SJSA1 (cell line): ENCODE results near the gene SH3YL1. TPM values are rescaled to one million over a fixed set of nuclear protein-coding genes. Genes with fewer than 3 reads are reported as not detected.

Experiments used
- DNase-seq, 2 experiments: peaks; one replicate each; pipeline ENCODE4 v3.0.0-alpha.2; 2015 to 2020; ENCODE audit warnings: low spot score in 2 of 2, low read depth in 1 of 2
- H3K27ac ChIP-seq: fragments of 250-450 bp; sonication (Bioruptor Pico); 2 replicates; pipeline ENCODE4 v1.5.1; 2020; ENCODE audit warnings: mild to moderate bottlenecking, moderate library complexity
- H3K27me3 ChIP-seq: fragments of 250-450 bp; sonication (Bioruptor Pico); replicated peaks from 2 replicates; pipeline ENCODE4 v1.5.1; 2020; ENCODE audit warnings: mild to moderate bottlenecking, moderate library complexity
- H3K36me3 ChIP-seq: fragments of 250-450 bp; sonication (Bioruptor Pico); 2 replicates; pipeline ENCODE4 v1.5.1; 2020; ENCODE audit warnings: mild to moderate bottlenecking
- H3K4me1 ChIP-seq: fragments of 250-450 bp; sonication (Bioruptor Pico); replicated peaks from 2 replicates; pipeline ENCODE4 v1.6.1; 2021; ENCODE audit warnings: mild to moderate bottlenecking
- H3K4me3 ChIP-seq: fragments of 250-450 bp; sonication (Bioruptor Pico); 2 replicates; pipeline ENCODE4 v1.5.1; 2020; ENCODE audit warnings: mild to moderate bottlenecking
- H3K9me3 ChIP-seq: fragments of 250-450 bp; sonication (Bioruptor Pico); replicated peaks from 2 replicates; pipeline ENCODE4 v1.5.1; 2020; ENCODE audit warnings: mild to moderate bottlenecking
- total RNA-seq: library from RNA; depleted of rRNA; stranded (reverse); fragments of >200 nt; shearing (Covaris generic); gene quantifications from 2 replicates; pipeline ENCODE4 v1.2.3, GENCODE V29; 2014

SH3YL1 gene
- total RNA-seq, 1 experiment from 2014 or later: 19.0 TPM

DNA sequence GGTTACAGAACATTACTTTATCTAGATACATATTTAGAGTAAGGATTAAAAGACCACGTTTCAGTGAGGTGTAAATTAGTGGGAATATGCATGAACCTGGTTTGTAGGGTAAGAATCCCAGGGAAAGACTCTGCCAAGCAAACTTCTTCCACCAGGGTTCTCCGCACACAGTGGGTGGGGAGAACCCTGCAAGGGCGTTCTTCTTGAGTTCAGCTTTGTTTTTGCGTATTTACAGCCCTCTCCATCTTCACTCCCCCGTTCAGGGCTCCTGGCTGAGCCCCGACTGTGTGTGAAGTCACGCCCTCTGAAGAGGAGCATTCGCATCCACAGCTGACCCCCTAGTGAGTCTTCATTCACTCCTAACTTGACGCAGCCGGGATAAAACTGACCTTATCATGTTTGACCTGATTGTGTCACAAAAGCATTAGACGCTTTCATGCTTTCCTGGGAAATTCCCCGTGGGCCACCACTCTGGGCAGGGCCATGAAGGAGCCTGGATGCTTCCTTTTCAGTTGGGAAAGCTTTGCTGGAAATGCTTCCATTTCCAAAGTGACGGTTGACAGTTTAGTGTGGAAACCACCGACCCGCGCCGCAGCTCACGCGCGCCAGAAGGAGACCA is 23.1 kb upstream of the SH3YL1 start:
- no peak overlapping the region for H3K27ac ChIP-seq

DNA sequence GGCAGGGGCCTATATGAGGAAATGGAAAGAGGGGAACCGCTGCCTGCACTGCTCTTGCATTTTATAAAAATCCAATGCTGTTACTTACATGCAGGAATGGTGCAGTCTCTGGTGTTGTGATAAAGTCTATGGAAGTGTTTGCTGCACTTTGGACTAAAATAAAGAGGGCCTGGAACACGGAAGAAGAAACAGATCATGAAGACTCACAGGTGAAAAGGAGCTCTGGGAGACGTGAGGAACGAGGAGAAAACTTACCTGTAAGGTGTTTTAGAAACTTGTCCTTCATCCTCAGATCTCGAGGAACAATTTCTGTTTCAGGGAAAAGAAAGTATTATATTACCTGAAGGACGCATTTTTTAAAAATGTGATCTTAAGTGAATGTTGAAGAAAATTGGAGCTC is 22.2 kb upstream of the SH3YL1 start:
- DNase-seq: no peak
- no peak overlapping the region for H3K4me3 ChIP-seq
- H3K27ac ChIP-seq: no peak overlapping the region
- H3K27me3 ChIP-seq: peaks cover 42% of the 10 kb centered on the region
- H3K4me1 ChIP-seq: peaks cover 23% of the 10 kb centered on the region
- no peaks in the 10 kb centered on the region for H3K9me3 ChIP-seq
- H3K36me3 ChIP-seq: peaks cover 13% of the 10 kb centered on the region; the same call in 1 of the 2 replicates

More for the DNA sequence above, 23.1 kb upstream of the SH3YL1 start:
- H3K36me3 ChIP-seq: peaks cover 5% of the 10 kb centered on the region; the same call in 1 of the 2 replicates
- no peak for DNase-seq
- no peaks in the 10 kb centered on the region for H3K9me3 ChIP-seq
- peaks cover 23% of the 10 kb centered on the region for H3K4me1 ChIP-seq
- H3K27me3 ChIP-seq: peaks cover 42% of the 10 kb centered on the region
- no peak overlapping the region for H3K4me3 ChIP-seq

DNA sequence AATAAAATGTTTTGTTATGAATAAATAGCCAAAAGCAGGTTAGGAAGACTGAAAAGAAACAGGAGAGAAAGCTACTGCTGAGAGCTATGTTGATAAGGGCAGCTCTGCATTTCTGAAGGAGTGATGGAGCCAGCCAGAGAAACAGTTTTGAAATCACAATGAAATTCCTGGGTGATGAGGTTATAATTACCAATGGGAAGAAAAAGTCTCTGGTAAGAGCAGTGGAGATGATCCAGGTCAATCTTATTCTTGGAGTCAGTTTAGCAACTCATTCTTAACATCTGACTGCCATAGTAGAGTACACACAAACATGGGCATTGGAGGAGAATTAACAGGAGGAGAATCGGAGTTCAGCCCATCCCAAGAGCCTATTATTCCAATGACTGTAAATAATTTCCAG is 21.7 kb upstream of the SH3YL1 start:
- H3K27ac ChIP-seq: no peak overlapping the region
- peaks cover 23% of the 10 kb centered on the region for H3K4me1 ChIP-seq
- no peak overlapping the region for H3K4me3 ChIP-seq
- H3K9me3 ChIP-seq: no peaks in the 10 kb centered on the region
- peaks cover 16% of the 10 kb centered on the region; the same call in 1 of the 2 replicates for H3K36me3 ChIP-seq
- H3K27me3 ChIP-seq: peaks cover 41% of the 10 kb centered on the region
- DNase-seq: peak in 1 of 2 experiments; percentile 6

DNA sequence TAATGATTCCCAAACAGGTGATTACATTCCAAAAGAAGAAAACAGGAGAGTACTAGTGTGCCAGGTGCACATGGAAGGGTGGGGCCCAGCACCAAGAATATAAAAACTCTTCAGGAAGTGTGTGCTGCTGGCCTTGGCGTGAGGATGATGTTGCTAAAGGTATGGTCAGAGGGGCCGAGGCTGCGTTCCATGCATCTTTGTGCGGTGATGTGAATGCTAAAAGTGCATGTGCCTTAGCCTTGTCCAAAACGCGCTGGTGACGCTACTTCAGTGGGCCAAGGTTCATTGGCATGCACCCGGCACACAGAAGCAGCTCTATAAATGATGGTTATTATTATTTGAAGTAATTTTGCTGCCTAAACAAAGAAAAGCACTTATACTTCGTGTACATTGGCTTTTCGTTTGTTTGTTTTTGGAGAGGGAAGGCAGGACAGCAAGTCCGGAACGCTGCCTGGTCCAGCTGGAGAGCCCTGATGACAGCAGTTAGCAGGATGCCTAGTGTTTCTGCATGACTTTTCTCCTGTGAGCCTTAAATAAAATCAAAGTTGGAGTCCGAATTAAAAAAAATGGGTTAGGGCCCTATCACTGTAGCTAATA is 21.2 kb upstream of the SH3YL1 start:
- H3K9me3 ChIP-seq: no peaks in the 10 kb centered on the region
- H3K4me3 ChIP-seq: no peak overlapping the region
- no peak overlapping the region for H3K27ac ChIP-seq
- H3K4me1 ChIP-seq: peaks cover 23% of the 10 kb centered on the region
- DNase-seq: no peak
- peaks cover 35% of the 10 kb centered on the region for H3K27me3 ChIP-seq
- H3K36me3 ChIP-seq: peaks cover 18% of the 10 kb centered on the region

DNA sequence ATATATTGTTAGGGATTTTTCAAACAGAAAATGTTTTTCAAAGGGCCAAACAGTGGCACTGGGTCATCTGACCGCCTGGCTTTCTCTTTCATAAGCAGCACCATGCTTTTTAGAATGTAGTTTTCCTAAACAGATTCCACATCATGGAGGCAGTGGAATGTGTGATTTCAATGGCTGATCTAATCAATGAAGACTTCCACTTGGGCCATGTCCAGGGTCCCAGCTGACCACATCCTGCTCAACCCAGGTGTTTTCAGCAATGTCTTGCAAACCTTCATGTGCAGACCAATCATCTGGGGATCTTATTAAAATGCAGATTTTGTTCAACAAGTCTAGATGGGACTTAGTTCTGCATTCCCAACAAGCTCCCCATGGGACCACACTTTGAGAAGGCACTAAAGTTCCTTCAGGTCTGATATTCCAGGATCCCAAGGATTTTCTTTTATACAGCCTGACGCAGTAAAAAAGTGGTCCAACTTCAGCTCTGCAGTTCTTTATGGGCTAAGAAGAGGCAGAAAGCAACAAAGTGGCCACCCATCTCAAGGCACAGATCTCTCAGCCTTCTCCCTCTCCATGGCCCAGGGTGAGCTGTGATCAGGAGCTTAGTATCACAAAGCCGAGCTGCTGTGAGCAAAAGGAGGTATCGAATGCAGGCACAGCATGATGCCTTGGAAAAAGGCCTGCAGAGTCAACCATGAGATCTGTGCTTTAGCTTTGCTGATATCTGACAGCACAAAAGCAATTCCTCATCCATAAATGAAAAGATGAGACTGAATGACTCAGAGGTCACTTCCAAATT is 20.4 kb upstream of the SH3YL1 start:
- Histone ChIP-seq H3K9me3 (no peaks in the 10 kb centered on the region), H3K27ac (no peak overlapping the region), H3K27me3 (peaks cover 27% of the 10 kb centered on the region), H3K4me1 (peaks cover 15% of the 10 kb centered on the region), H3K36me3 (peaks cover 23% of the 10 kb centered on the region), H3K4me3 (no peak overlapping the region)
- DNase-seq: no peak

DNA sequence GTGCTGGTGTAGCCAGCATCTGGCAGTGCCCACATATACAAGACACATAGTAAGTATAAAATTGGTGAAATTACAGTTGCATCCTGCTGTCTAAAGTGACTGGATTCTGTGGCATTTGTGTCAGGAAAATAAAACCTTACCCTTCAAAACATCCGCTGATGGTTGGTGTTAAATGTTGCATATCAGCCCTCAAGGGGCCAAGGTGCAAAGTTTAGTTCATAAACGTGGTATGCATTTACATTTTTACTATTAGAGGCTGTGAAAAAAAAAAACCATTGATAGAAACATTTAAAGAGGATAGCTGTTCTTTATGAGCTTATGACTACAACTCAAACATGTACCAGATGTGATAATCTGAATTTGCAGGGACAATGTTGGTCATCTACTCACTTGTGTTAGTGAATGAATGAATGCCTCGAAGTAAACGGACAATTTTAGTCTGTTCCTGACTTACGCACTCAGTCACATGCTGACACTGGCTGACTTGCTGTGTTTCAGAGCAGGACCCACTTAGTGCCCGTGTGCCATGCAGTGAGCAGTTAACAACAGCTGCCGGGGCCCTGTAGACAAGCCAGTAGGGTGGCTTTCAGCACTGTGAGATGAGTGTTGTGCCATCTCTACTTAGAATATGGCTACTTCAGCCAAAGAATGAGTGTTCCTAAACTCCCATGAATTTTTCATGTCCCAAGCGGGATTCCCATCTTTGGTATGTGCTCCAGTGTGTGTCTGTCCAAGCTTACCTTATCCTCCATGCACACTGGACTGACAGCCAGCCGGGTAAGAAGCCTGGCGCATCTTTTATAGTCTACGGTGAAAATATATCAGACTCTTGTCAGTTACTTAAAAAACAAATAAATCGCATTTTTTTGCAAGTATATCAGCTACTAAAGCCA is 18.8 kb upstream of the SH3YL1 start:
- peaks cover 36% of the 10 kb centered on the region for H3K36me3 ChIP-seq
- H3K9me3 ChIP-seq: no peaks in the 10 kb centered on the region
- 0 out of 2 replicates have a peak, but pooled peaks cover 7% of the 10 kb centered on the region for H3K4me1 ChIP-seq
- no peak for DNase-seq
- no peak overlapping the region for H3K4me3 ChIP-seq
- no peak overlapping the region for H3K27ac ChIP-seq
- peaks cover 18% of the 10 kb centered on the region for H3K27me3 ChIP-seq

DNA sequence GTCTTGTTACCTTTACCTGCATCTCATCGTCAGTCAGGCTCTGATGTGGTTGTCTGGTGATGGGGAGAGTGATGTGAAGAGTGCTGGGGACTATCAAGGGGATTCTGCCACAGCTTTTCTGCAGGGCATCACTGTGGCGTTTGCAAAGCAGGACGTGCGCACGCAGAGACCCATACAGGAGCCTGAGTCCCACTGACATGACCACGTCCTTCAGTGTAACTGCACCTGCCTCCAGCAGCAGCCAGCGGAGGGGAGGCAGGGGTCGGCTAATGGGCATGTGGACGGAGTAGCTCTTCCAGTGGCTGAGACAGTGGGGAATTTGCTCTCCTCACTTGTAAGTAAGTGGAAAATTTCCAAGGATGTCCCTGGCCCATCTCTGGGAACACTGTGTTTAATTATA is 17.5 kb upstream of the SH3YL1 start:
- Histone ChIP-seq H3K9me3 (no peaks in the 10 kb centered on the region), H3K36me3 (peaks cover 49% of the 10 kb centered on the region), H3K4me1 (0 out of 2 replicates have a peak, but pooled peaks cover 7% of the 10 kb centered on the region), H3K27ac (no peak overlapping the region), H3K4me3 (no peak overlapping the region), H3K27me3 (peaks cover 6% of the 10 kb centered on the region; the same call in 1 of the 2 replicates)
- DNase-seq: no peak

DNA sequence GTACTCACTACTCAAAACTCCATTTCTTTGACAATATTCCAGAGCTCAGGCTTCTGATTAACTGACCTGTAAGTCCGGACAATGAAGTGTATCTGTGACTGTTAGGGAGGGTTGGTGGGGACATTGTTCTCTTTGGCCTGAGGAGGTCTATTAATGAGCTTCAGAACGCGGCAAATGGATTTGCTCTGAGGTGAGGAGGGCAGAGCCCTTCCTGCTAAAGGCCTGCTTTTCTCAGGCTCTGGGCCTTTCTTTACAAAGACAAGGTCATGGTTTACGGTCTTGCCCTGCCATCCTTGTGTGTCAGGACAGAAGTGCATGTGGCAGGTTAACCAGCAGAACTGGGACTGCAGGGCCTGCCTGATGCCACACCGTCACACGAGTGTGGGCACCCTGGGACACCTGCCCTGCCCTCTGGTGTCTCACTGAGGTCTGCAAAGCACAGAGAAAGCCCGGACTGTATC is 16.8 kb upstream of the SH3YL1 start:
- H3K9me3 ChIP-seq: no peaks in the 10 kb centered on the region
- no peak overlapping the region for H3K27ac ChIP-seq
- peaks cover 56% of the 10 kb centered on the region for H3K36me3 ChIP-seq
- no peak overlapping the region for H3K4me3 ChIP-seq
- no peak for DNase-seq
- H3K27me3 ChIP-seq: no peaks in the 10 kb centered on the region; the same call in 1 of the 2 replicates
- H3K4me1 ChIP-seq: 0 out of 2 replicates have a peak, but pooled peaks cover 7% of the 10 kb centered on the region

DNA sequence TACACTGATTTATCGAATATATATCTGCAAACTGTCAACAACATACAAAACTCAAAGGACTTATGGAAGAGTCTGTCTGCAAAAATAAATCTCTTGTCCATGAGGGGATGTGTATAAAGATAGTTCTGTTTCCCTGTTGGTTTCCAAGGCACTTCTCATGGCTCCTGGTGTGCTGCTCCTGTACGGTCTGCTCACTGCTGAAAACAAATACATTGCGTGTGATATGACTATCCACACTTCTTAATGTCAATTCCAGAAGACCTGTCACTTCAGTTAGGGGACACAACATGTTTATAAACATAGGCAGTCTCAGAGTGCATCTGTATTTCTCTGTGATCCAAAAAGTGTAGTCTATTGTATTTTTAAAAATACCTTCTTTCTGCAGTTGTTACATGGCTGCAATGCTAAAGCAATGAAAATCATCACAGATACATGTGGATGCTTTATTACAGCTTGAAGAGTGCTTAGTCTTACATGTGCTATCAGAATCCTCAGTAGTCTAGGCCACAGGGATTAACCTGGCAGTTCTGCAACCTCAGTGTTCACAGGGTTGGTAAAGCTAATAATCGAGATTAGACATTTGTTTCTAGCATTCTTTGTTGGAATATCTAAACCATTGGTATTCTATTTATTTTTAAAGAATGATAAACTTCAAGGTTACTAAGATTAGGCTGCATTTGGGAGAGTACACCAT is 16.3 kb upstream of the SH3YL1 start:
- Histone ChIP-seq H3K27ac (no peak overlapping the region), H3K4me3 (no peak overlapping the region), H3K36me3 (peaks cover 61% of the 10 kb centered on the region), H3K4me1 (0 out of 2 replicates have a peak, but pooled peaks cover under 1% of the 10 kb centered on the region), H3K9me3 (no peaks in the 10 kb centered on the region), H3K27me3 (no peaks in the 10 kb centered on the region)
- DNase-seq: no peak

DNA sequence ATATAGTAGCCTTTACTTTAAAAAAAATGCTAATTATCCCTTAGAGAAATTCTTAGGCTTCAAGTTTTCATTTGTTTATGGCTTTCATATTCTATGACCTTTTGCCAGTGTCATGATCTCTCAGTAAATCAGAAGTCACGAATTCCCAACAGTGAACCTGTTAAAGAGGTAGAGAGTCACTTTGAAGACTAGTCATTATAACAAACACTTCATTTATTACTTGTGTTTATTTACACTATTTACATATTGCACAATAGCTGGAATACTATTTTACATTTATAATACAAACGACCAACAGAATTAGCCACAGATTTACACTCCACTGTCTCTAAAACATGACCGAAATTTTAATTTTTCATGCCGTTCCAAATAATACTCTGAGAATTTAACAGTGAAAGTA is 15.5 kb upstream of the SH3YL1 start:
- Histone ChIP-seq H3K9me3 (no peaks in the 10 kb centered on the region), H3K36me3 (peaks cover 69% of the 10 kb centered on the region), H3K27me3 (no peaks in the 10 kb centered on the region)

DNA sequence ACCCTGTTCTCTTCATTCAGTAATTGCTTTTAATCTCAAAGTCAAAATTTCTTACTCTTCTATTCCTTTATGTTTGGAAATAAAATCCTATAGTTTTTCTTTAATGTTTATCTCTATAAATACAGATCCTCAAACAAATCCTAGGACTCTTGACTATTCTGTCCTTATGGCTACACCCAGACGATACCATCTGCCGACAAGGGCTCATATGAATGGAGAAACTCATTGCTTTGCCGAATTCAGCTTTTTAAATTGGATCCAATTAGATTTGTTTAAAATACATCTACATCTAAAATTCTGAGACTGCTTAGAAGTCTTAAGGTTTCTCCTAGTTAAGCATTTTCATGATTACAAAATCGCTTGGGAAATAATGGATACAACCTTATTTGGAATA is 15.1 kb upstream of the SH3YL1 start:
- DNase-seq: no peak
- Histone ChIP-seq H3K9me3 (no peaks in the 10 kb centered on the region), H3K27ac (no peak overlapping the region), H3K4me3 (no peak overlapping the region), H3K27me3 (no peaks in the 10 kb centered on the region), H3K36me3 (peaks cover 73% of the 10 kb centered on the region), H3K4me1 (no peaks in the 10 kb centered on the region)

More for the DNA sequence above, 15.5 kb upstream of the SH3YL1 start:
- no peak overlapping the region for H3K27ac ChIP-seq
- no peak for DNase-seq
- no peaks in the 10 kb centered on the region for H3K4me1 ChIP-seq
- no peak overlapping the region for H3K4me3 ChIP-seq

DNA sequence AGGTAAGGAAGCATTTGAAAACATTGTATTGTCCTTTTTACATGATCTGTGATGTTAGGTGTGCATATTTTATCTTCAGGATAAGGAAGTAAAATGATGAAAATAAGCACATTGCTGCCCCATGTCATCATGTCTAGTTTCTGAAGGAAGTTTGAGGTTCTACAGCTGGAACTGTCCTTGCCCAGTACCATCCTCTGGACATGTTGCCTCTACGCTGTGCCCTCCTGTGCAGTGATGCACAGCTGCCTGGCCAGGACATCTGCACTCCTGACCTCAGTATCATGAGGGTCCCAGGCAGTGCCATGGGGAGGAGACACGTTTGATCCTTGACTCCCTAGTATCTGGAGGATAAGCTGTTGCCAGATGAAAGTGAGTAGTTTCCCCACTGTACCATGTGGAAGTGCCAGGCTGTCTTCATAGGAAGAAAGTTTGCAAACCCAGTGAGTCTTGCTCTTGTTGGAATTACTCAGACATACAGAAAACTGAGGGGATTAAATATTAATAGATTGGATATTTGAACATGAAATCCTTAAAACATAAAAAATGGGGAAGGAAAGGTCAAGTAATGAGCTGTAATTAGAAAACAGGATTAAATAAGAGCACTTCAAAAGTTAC is 14.6 kb upstream of the SH3YL1 start:
- Histone ChIP-seq H3K36me3 (peaks cover 78% of the 10 kb centered on the region), H3K4me1 (no peaks in the 10 kb centered on the region), H3K9me3 (no peaks in the 10 kb centered on the region), H3K4me3 (no peak overlapping the region), H3K27me3 (no peaks in the 10 kb centered on the region), H3K27ac (no peak overlapping the region)
- DNase-seq: no peak
